HK-2 (cell line): Measurements from ENCODE around the gene CD300LG.

Experiments
- DNase-seq: peaks from one replicate; pipeline ENCODE4 v3.0.0-alpha.2; 2018; ENCODE audit not compliant: unreplicated experiment

The CD300LG gene

GRCh38 chr17:43905985-43906852 lies 59.2 kb downstream of the CD300LG start:
- peak; percentile 79 for DNase-seq

GRCh38 chr17:43906951-43907424 lies 60.0 kb downstream of the CD300LG start:
- no peak for DNase-seq

- DNase-seq = peak; percentile 65
Observed at GRCh38 chr17:43907425-43907981, 60.5 kb downstream of the CD300LG start, which contains the start of gene MPP2. Gene MPP2, minus strand, starts transcription at chr17:43907536. Its CDS starts 3,076 bp downstream, at chr17:43904460.

- DNase-seq = peak; percentile 24
Observed at GRCh38 chr17:43907998-43908721, 61.2 kb downstream of the CD300LG start.

GRCh38 chr17:43909537-43910231 lies 62.7 kb downstream of the CD300LG start:
- DNase-seq = no peak

- no peak for DNase-seq
Observed at GRCh38 chr17:43911904-43912303, 64.9 kb downstream of the CD300LG start.

- DNase-seq = no peak
Observed at GRCh38 chr17:43912635-43913304, 65.8 kb downstream of the CD300LG start.
